Measurements from ENCODE around the gene CLIC6. TPM values are rescaled to one million over a fixed set of nuclear protein-coding genes. Genes with fewer than 3 reads are reported as not detected.
"Not testable (repeated sequence)": the region's sequence is repeated elsewhere in the genome, so short reads cannot be mapped to it uniquely, and the experiment has no call there.

The CLIC6 gene
- total RNA-seq, 1 experiment from 2014 or later, result not detected

DNA sequence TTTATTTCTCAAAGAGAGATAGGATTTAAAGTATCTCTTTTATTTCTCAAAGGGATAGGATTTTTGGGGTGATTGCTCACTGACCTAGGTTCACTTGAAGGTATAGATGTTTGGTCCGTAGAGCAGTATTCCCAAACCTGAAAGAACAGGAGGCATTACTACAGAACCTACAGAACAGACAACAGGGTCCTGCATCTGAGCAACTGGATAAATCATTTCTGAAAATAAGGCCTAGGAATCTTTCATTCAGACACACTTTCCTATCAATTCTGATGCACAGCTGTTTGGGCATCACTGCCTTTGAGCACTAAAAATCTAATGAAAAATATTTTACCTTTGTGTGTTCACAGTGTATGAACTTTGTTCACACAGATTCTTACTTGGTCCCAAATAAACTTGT is 17.2 kb upstream of the CLIC6 start:
- DNase-seq (ENCODE audit: low spot score), result no peak

DNA sequence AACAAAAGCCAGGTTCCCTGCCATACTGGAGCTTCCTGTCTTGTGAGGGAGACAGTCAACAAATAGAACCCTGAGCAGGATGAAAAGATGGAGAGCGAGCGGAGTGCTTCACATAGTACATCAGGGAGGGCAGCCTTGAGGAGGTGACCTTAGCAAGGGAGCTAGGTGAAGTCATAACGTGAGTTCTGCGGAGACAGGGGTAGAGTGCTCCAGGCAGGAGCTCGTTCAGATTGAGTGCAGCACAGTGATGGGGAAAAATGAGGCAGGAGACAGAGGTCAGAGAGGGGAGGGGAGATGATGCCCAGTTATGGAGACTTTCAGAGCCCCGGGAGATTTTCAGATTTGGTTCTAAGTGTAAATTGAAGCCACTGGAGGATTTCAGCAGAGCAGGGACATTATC is 15.3 kb upstream of the CLIC6 start:
- DNase-seq (ENCODE audit: low spot score), result no peak

DNA sequence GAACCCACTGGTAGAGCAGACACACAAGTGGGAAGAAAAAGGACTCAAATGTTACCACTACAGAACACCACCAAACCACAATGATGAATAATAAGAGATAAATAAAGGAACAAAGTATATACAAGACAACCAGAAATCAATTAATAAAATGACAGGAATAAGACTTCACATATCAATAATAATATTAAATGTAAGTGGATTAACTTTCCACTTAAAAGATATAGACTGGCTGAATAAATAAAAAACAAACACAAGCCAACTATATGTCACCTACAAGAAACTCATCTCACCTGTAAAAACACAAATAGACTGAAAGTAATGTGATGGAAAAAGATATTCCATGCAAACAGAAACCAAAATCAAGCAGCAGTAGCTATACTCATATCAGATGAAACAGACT is 6.9 kb upstream of the CLIC6 start:
- no peak for DNase-seq (ENCODE audit: low spot score)

- DNase-seq (ENCODE audit: low spot score), result no peak
Observed at GRCh38 chr21:34667761-34668160, 1.0 kb upstream of the CLIC6 start.

- no peak for DNase-seq (ENCODE audit: low spot score)
Observed at GRCh38 chr21:34669149-34669879, 520 bp downstream of the CLIC6 start.

DNA sequence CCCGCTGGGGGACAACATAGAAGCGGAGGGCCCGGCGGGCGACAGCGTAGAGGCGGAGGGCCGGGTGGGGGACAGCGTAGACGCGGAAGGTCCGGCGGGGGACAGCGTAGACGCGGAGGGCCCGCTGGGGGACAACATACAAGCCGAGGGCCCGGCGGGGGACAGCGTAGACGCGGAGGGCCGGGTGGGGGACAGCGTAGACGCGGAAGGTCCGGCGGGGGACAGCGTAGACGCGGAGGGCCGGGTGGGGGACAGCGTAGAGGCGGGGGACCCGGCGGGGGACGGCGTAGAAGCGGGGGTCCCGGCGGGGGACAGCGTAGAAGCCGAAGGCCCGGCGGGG is 1.1 kb downstream of the CLIC6 start:
- DNase-seq (ENCODE audit: low spot score), result not testable (repeated sequence)

GRCh38 chr21:34670220-34670961 is 1.6 kb downstream of the CLIC6 start:
- DNase-seq (ENCODE audit: low spot score), result no peak

DNA sequence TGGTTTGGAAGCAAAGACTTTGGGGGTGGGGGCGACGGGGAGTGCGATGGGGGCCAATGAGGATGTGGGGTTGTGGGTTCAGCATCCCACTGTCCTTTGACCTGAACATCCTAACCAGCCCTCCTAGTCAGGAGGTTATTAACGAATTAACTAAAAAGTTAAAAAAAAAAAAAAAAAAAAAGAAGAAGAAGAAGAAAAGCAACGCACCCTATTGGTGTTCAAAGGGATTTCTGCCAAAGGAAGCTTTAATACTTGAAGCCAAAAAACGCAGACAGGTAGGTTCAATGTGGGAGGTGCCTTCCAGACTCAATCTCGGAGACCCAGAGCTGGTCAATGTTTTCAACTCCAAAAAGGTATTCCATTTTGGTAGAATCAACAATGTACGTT is 2.2 kb downstream of the CLIC6 start:
- DNase-seq (ENCODE audit: low spot score), result no peak

DNA sequence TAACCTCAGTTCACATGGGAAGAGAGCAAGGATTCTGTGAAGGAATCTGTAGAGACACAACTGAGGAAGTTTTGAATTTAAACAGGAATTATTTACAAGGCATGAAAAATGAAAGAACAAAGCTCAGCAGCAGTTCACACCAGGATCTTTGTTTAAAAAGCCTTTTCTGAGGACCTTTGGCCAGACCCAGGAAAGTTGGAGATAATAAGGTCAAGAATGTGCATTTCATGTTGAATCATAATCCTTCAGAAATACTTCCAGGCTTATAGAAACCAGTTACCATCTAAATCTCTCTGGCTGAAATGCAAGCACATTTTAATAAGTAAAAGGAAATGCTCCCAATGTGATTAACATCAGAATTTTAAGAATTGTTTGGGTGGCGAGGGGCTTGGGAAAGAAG is 2.7 kb downstream of the CLIC6 start:
- DNase-seq (ENCODE audit: low spot score), result no peak

DNA sequence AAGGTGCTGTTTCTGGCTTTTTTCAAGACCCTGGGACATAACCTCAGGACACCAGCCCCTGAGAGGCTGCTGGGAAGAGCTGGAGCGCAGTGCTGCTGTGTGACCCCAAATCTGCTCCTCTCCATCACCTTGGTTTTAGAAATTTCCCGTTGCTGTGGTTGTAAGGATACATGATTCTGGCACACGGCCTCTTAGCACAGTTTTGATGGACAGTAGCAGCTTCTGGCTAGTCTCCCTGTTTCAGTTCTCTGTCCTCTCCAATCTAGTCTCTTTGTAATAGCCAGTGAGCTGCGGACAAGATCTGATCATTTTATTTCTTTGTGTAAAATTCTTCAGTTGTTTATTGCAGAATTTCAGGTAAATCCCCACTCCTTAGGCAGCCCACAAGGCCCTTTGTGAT is 3.1 kb downstream of the CLIC6 start:
- DNase-seq (ENCODE audit: low spot score), result no peak

DNA sequence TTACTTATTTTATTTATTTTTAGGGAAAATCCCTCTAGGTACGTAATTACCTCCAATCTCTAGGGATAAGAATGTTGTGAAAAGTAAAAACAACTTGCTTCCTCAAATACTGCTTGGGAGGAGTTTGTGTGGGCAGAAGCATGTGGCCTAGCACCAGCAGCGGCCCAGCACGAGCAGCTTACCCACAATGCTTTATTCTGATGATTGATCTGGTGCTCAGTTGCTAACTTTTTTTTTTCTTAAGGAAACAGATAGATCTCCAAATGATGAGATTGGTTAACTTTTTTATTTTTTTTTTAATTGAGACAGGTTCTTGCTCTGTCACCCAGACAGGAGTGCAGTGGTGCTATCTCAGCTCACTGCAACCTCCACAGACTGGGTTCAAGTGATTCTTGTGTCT is 4.2 kb downstream of the CLIC6 start:
- DNase-seq (ENCODE audit: low spot score), result no peak

DNA sequence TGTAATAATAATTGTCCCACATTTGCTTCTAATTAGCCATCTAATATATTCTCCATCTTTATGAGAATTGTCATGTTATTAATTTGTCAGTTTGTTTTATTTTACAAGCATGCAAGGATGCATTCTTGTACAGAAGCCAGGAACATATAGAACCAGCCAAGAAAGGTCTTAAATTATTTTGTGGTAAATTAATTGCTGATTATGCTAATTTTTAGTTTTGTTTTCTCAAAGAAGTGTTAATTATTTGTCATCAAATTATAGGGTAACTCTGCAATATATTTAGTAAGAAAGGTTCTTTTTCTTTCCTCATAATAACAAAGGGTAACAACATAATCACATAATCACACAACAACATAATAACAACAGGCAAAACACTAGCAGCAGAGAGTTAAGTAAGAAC is 5.7 kb downstream of the CLIC6 start:
- no peak for DNase-seq (ENCODE audit: low spot score)

GRCh38 chr21:34675871-34676270 is 7.1 kb downstream of the CLIC6 start:
- DNase-seq (ENCODE audit: low spot score), result no peak

- DNase-seq (ENCODE audit: low spot score), result no peak
Observed at GRCh38 chr21:34679051-34679450, 10.3 kb downstream of the CLIC6 start.

GRCh38 chr21:34684174-34684876 is 15.5 kb downstream of the CLIC6 start:
- no peak for DNase-seq (ENCODE audit: low spot score)

- DNase-seq (ENCODE audit: low spot score), result no peak
Observed at GRCh38 chr21:34687065-34687464, 18.3 kb downstream of the CLIC6 start.

DNA sequence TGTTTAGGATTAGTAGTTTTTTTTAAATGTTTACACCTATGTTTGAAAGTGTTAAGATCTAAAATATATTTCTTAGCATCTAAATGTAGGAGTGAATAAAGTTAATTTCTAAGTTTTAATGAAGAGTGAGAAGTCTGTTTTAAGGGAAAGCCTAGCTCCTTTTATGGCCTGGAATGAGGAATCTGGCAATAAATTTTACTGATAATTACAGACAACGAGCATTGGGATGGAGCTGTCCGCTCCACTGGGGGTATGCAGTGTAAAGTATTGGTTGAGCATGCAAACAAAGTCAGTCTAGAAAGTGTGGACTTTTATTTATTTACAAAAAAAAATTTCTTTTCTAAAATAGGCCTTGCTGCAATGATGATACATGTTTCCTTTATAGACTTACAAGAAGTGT is 19.0 kb downstream of the CLIC6 start:
- no peak for DNase-seq (ENCODE audit: low spot score)

GRCh38 chr21:34688145-34688544 is 19.4 kb downstream of the CLIC6 start:
- DNase-seq (ENCODE audit: low spot score), result no peak

- DNase-seq (ENCODE audit: low spot score), result no peak
Observed at GRCh38 chr21:34688715-34689114, 19.9 kb downstream of the CLIC6 start.

DNA sequence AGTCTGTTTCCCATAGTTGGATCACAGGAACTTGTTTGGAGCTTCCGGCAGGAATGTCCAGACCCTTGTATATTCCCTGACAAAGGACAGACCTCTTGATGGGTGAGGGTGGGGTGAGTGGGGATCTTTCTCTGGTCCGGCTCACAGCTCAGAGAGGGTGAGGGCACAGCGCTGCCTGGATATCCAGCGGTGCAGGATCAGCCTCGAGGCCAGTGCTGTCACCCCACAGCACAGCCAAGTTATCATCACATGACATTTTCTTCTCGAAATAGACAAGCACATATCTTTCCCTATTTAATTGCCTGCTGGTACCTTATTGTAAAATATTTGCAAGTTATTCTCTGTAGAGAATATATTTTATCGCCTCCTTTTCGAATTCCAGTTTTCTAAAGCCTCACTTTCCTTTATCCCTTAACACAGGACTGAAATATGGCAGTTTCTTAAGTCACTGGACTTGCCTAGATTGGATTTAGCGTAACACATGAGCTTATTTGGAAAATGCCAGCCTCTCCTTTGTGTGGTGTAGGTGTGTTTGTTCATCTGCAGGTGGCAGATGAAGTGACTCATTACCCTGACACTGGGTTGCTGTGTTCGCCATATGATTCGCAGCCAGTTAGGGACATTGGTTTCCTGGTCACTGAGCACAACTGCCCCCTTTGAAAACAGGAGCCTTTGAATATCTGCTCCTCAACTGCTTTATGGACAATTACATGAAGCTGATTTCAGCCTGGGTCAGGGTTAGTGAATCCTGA is 21.4 kb downstream of the CLIC6 start:
- DNase-seq (ENCODE audit: low spot score), result peak; percentile 23

GRCh38 chr21:34690793-34691175 is 22.0 kb downstream of the CLIC6 start:
- DNase-seq (ENCODE audit: low spot score), result no peak

GRCh38 chr21:34691390-34692032 is 22.7 kb downstream of the CLIC6 start:
- DNase-seq (ENCODE audit: low spot score), result no peak
